ENCODE results near the gene CHST10.

The CHST10 gene, protein sequence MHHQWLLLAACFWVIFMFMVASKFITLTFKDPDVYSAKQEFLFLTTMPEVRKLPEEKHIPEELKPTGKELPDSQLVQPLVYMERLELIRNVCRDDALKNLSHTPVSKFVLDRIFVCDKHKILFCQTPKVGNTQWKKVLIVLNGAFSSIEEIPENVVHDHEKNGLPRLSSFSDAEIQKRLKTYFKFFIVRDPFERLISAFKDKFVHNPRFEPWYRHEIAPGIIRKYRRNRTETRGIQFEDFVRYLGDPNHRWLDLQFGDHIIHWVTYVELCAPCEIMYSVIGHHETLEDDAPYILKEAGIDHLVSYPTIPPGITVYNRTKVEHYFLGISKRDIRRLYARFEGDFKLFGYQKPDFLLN

DNA sequence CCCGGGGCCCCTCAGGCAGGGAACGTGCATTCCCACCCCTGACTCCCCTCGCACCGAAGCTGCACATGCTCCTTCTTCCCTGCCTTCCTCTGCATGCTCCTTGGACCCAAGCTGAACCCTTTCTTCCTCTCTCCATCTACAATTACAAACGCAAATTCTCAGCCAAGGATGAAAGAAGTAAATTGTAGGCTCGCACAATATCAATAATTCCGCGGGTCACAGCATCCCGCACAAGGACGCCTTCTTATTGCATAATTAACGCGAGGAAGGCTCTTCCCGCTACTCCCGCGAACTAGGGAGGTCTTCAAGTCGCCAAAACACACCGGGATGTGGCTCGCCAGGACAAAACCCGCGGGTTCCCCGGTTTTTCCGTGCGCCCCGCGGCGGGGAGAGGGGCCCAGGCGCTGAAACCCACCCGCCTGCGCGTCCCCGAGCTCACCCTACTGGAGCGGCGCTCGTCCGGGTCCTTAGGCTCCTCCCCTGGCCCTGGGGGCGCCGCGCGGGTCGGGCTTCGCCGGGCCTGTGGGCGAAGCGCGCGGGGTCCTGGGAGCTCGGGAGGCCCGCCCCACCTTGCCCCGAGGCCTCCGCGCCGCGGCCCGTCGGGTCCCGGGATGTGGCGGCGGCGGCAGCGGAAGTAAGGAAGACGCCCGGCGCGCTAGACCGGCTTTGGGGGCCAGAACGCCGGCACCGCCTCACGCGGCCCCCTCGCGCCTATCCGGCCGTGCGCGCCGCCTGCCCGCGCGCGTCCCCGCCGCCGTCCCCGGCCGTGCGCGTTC is at the start of gene CHST10:
Gene CHST10 (minus strand): TSS at position 734 of the 776 bp plus-strand sequence. CDS start 10,993 bp downstream, outside the sequence.
- peak; percentile 60 for DNase-seq

GRCh38 chr2:100460904-100461530 is 43.5 kb upstream of the CHST10 start:
- no peak for DNase-seq

DNA sequence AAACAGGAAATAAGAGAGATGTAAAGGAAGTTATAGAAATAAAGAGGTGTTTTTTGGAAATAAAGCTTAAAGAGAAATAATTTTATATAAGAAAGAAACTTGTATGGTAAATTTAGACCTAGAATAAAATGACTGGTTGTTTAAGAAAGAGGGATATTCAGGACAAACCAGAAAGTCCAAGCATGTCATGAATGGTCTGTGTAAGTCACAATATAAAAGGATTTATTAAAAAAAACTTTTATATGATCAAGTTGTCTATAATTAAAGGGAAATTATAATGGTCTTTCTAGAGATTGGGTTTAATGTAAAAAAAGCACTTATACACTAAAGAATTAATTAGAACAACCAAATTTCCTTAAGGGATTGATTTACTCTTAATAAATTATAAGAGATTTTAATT is 38.9 kb upstream of the CHST10 start:
- DNase-seq, result peak; percentile 4

DNA sequence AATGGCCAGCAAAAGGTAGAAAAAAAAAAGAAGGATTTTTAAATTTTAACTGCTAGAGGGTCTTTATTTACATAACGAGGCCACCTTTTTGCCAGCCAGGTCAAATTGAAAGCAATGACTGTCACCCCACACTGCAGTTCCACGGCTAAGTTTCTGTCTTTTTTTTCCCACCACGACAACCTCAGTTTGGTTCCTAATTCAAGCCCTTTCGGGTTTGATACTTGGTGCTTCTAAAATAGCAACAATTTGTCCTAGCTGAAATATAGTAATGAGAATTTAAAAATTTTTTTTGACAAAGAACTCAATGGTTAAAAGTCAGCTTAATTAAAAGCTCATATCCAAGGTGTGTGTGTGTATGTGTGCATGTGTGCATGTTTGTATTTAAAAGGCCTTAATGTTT is 36.4 kb upstream of the CHST10 start:
- no peak for DNase-seq

- no peak for DNase-seq
These were observed 34.3 kb upstream of the CHST10 start for GRCh38 chr2:100451734-100452133.

DNA sequence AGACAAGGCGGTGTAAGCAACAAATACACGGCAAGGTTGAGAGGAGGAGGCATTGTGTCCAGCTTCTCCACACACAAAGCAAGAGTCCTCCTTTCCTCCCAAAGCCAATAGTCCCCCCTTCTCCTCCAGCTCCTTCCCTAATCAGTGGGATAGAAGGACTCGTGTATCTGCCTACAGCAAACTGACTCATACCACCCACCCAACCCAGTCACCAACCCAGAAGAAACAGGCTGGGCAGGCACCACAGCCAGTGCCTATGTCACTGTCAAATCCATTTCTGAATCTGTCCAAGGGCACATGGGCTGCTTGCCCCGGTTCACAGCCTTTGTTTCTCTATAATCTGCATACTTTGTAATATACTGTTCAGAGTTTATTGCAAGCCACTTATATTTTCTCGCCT is 33.6 kb upstream of the CHST10 start:
- no peak for DNase-seq

- DNase-seq, result no peak
These were observed 29.2 kb upstream of the CHST10 start for GRCh38 chr2:100446696-100447095.

GRCh38 chr2:100437751-100438150 is 20.3 kb upstream of the CHST10 start:
- DNase-seq, result no peak

- DNase-seq, result no peak
These were observed 12.3 kb upstream of the CHST10 start for GRCh38 chr2:100429726-100430125.

GRCh38 chr2:100427627-100428258 is 10.3 kb upstream of the CHST10 start:
- DNase-seq, result peak; percentile 59

DNA sequence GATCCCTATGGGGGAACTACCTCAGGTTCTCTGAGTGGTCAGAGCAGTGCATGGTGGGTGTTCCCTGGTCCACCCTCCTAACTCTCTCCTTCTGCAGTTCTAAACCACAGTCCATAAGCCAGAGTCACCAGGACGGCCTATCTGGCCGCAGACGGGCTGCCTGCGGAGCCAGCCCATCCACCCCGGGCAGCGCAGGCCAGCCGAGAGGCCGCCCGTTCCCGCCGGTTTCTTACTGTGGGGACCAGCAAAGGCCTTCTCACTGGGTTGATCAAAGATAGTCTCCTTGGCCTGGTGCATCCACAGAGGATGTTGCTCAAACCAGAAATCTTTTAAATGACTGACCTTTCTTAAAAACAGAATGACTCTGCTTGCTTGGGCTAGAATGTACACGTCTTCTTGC is 9.6 kb upstream of the CHST10 start:
- no peak for DNase-seq

GRCh38 chr2:100426384-100426720 is 8.9 kb upstream of the CHST10 start:
- no peak for DNase-seq

GRCh38 chr2:100425573-100426383 is 8.3 kb upstream of the CHST10 start:
- DNase-seq, result no peak

GRCh38 chr2:100425107-100425506 is 7.6 kb upstream of the CHST10 start:
- no peak for DNase-seq

GRCh38 chr2:100424277-100424875 is 6.9 kb upstream of the CHST10 start:
- no peak for DNase-seq

GRCh38 chr2:100423631-100424030 is 6.2 kb upstream of the CHST10 start:
- DNase-seq, result no peak

DNA sequence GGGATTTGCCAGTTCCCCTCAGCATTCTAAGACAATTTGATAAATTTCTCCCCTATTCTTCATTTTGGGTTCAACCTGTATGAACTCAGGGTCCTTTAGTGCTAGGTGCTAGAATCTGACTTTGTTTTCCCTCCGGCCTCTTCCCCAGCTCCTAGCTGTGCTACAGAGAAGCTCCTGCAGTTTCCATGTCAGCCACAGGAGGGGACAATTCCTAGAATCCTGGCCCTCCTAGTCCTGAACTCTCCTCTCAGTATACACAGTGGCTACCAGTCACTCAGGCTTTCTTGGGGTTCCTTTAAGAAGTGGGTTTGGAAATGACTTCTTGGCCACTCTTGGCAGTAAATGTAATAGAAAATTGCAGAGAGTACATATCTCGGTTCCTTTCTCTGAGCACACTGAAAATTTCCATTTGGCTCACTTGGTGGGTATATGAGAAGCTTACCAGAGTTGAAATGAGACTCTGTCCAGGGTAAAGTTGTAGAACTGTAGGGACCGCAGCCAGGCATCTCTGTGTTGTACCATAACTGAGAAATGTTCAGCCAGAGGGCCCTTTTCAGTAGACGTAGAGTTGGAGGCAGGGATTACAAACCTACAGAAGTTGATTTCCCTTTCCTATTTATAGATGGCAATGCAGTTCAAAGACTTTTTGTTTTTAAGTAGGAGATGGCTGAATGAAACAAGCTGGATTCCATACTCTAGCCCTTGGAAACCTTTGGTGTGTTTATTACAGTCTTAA is 5.0 kb upstream of the CHST10 start:
- no peak for DNase-seq

GRCh38 chr2:100419915-100420314 is 2.4 kb upstream of the CHST10 start:
- no peak for DNase-seq

GRCh38 chr2:100418406-100418962 is 1.0 kb upstream of the CHST10 start:
- DNase-seq, result no peak

GRCh38 chr2:100417711-100418124 is 250 bp upstream of the CHST10 start:
- no peak for DNase-seq

GRCh38 chr2:100416397-100416934 is 1.0 kb downstream of the CHST10 start:
- no peak for DNase-seq

All from KG1 (cell line).